Fibroblast of skin of right quadriceps (primary cell): ENCODE measurements around the gene CHPT1.
"Not testable (repeated sequence)": the region's sequence is repeated elsewhere in the genome, so short reads cannot be mapped to it uniquely, and the experiment has no call there.

Source experiments
- DNase-seq: peaks from one replicate; pipeline ENCODE4 v3.0.0-alpha.2; 2013

CHPT1 gene

GRCh38 chr12:101697197-101697929, at the start of gene CHPT1:
Gene CHPT1, plus strand, starts transcription at chr12:101697640. Its CDS starts 222 bp downstream, at chr12:101697862.
- peak; percentile 18 for DNase-seq

GRCh38 chr12:101647711-101648110, 49.7 kb upstream of the CHPT1 start:
- DNase-seq, result no peak

- no peak for DNase-seq
These were observed 49.2 kb upstream of the CHPT1 start for GRCh38 chr12:101648195-101648594.

- no peak for DNase-seq
These were observed 46.9 kb upstream of the CHPT1 start for GRCh38 chr12:101650346-101651117.

GRCh38 chr12:101653030-101653429, 44.4 kb upstream of the CHPT1 start:
- no peak for DNase-seq

GRCh38 chr12:101653503-101653902, 43.9 kb upstream of the CHPT1 start:
- no peak for DNase-seq

GRCh38 chr12:101654442-101654841, 43.0 kb upstream of the CHPT1 start:
- no peak for DNase-seq

- no peak for DNase-seq
These were observed 42.0 kb upstream of the CHPT1 start for GRCh38 chr12:101655393-101655792.

GRCh38 chr12:101660662-101661061, 36.8 kb upstream of the CHPT1 start:
- DNase-seq, result not testable (repeated sequence)

- no peak for DNase-seq
These were observed 34.1 kb upstream of the CHPT1 start for GRCh38 chr12:101663298-101663697.

GRCh38 chr12:101664992-101665391, 32.4 kb upstream of the CHPT1 start:
- DNase-seq, result no peak

GRCh38 chr12:101666052-101666728, 31.2 kb upstream of the CHPT1 start:
- DNase-seq, result no peak

- DNase-seq, result no peak
These were observed 29.8 kb upstream of the CHPT1 start for GRCh38 chr12:101667591-101667990.

- DNase-seq, result peak; percentile 45
These were observed 27.3 kb upstream of the CHPT1 start for GRCh38 chr12:101670007-101670671.

GRCh38 chr12:101671157-101671791, 26.2 kb upstream of the CHPT1 start:
- DNase-seq, result no peak

- DNase-seq, result no peak
These were observed 25.6 kb upstream of the CHPT1 start for GRCh38 chr12:101671833-101672232.

GRCh38 chr12:101675555-101675954, 21.9 kb upstream of the CHPT1 start:
- no peak for DNase-seq

GRCh38 chr12:101676497-101676896, 20.9 kb upstream of the CHPT1 start:
- not testable (repeated sequence) for DNase-seq

- no peak for DNase-seq
These were observed 19.4 kb upstream of the CHPT1 start for GRCh38 chr12:101678081-101678480.

- no peak for DNase-seq
These were observed 17.2 kb upstream of the CHPT1 start for GRCh38 chr12:101680240-101680639.

- no peak for DNase-seq
These were observed 16.8 kb upstream of the CHPT1 start for GRCh38 chr12:101680647-101681046.

GRCh38 chr12:101681627-101682026, 15.8 kb upstream of the CHPT1 start:
- DNase-seq, result not testable (repeated sequence)

- peak; percentile 14 for DNase-seq
These were observed 12.3 kb upstream of the CHPT1 start for GRCh38 chr12:101685092-101685491.
